ENCODE data around the gene GAREM2.

- TF ChIP-seq CTCF (IDR thresholded peaks at IDR 0.05 in 8 of 11, conservative IDR thresholded peaks at IDR 0.05 in 3 of 11) = no peak
- TF ChIP-seq POLR2A (IDR thresholded peaks at IDR 0.05) = no peak
Observed at GRCh38 chr2:26185954-26186770, 13.3 kb downstream of the GAREM2 start.
